Thymus (tissue), 11 donors: Measurements from ENCODE around the gene LMNTD2. TPM values are rescaled to one million over a fixed set of nuclear protein-coding genes. Genes with fewer than 3 reads are reported as not detected.

Experiments used
- DNase-seq, 9 donors: peaks; one replicate each; pipeline ENCODE4 v3.0.0-alpha.2; 2013; ENCODE audit warnings: low spot score in 9 of 9, low read depth in 6 of 9, missing footprints in 1 of 9
- H3K27ac ChIP-seq, 2 donors: one replicate each; pipeline ENCODE4 v1.5.1; 2013; ENCODE audit warnings: control low read depth in 1 of 2, low read depth in 1 of 2, low read length in 1 of 2, mild to moderate bottlenecking in 1 of 2, moderate library complexity in 1 of 2
- H3K27me3 ChIP-seq, 2 donors: one replicate each; pipeline ENCODE4 v1.5.1; 2013; ENCODE audit warnings: low read length in 1 of 2; ENCODE audit not compliant: control insufficient read depth in 2 of 2, insufficient read depth in 1 of 2
- H3K36me3 ChIP-seq, 2 donors: one replicate each; pipeline ENCODE4 v1.5.1; 2013; ENCODE audit warnings: low read length in 1 of 2, mild to moderate bottlenecking in 1 of 2, moderate library complexity in 1 of 2; ENCODE audit not compliant: control insufficient read depth in 2 of 2, insufficient read depth in 2 of 2
- H3K4me1 ChIP-seq, 2 donors: one replicate each; pipeline ENCODE4 v1.5.1; 2013; ENCODE audit warnings: low read length in 2 of 2; ENCODE audit not compliant: control insufficient read depth in 2 of 2, insufficient read depth in 2 of 2
- H3K4me3 ChIP-seq, 2 donors: one replicate each; pipeline ENCODE4 v1.5.1; 2013; ENCODE audit warnings: low read length in 2 of 2, control low read depth in 1 of 2, mild to moderate bottlenecking in 1 of 2
- H3K9me3 ChIP-seq, 2 donors: one replicate each; pipeline ENCODE4 v1.5.1; 2013; ENCODE audit warnings: low read length in 1 of 2, mild to moderate bottlenecking in 1 of 2; ENCODE audit not compliant: control insufficient read depth in 2 of 2, insufficient read depth in 1 of 2
- WGBS: extraction: QIAGEN DNeasy Blood & Tissue Kit; methylation state at CpG from one replicate; pipeline ENCODE4 v1.1.7; 2013; 5-methylcytosine and 5-hydroxymethylcytosine counted together
- polyA plus RNA-seq: library from polyadenylated mRNA; stranded (reverse); fragments of 200-250 nt; gene quantifications from one replicate; pipeline ENCODE4 v1.2.3, GENCODE V29; 2013
- total RNA-seq: library from RNA; stranded (reverse); fragments of 120-200 nt; gene quantifications from one replicate; pipeline ENCODE4 v1.2.4, GENCODE V29; 2013
- donor health status: healthy.

LMNTD2 gene
- total and polyA plus RNA-seq, 2 donors = 1.1 to 5.8 TPM

- Histone ChIP-seq H3K27me3 (no peaks in the 10 kb centered on the region), H3K36me3 (peaks cover 0 to 14% of the 10 kb centered on the region in 2 donors), H3K4me1 (peaks cover 0 to 11% of the 10 kb centered on the region in 2 donors), H3K9me3 (peaks cover 0 to 25% of the 10 kb centered on the region in 2 donors), H3K27ac (peak overlapping the region; percentile 47 to 76), H3K4me3 (no peak overlapping the region)
- 89% methylated on average over 6 of the region's 6 CpGs for WGBS
- DNase-seq = no peak
These were observed 45.4 kb downstream of the LMNTD2 start for GRCh38 chr11:515131-515530.

GRCh38 chr11:514606-515005, 45.9 kb downstream of the LMNTD2 start:
- Histone ChIP-seq H3K9me3 (peaks cover 0 to 25% of the 10 kb centered on the region in 2 donors), H3K27me3 (no peaks in the 10 kb centered on the region), H3K4me3 (no peak overlapping the region), H3K36me3 (peaks cover 5 to 14% of the 10 kb centered on the region in 2 donors), H3K27ac (peak overlapping the region; percentile 47 to 76), H3K4me1 (peaks cover 0 to 11% of the 10 kb centered on the region in 2 donors)
- 94% methylated on average over 10 of the region's 10 CpGs for WGBS
- no peak for DNase-seq

GRCh38 chr11:512761-513595, 47.6 kb downstream of the LMNTD2 start:
- Histone ChIP-seq H3K9me3 (peaks cover 0 to 17% of the 10 kb centered on the region in 2 donors), H3K27ac (no peak overlapping the region), H3K4me3 (no peak overlapping the region), H3K36me3 (peaks cover 9 to 19% of the 10 kb centered on the region in 2 donors), H3K4me1 (peaks cover 0 to 4% of the 10 kb centered on the region in 2 donors), H3K27me3 (no peaks in the 10 kb centered on the region)
- WGBS = 94% methylated on average over 29 of the region's 29 CpGs
- DNase-seq = no peak

- WGBS = 97% methylated on average over 5 of the region's 5 CpGs
- peaks cover 16 to 18% of the 10 kb centered on the region in 2 donors for H3K27me3 ChIP-seq
- no peak overlapping the region for H3K4me3 ChIP-seq
- H3K4me1 ChIP-seq = peaks cover 8 to 21% of the 10 kb centered on the region in 2 donors
- H3K27ac ChIP-seq = no peak overlapping the region
- H3K36me3 ChIP-seq = peaks cover 9 to 19% of the 10 kb centered on the region in 2 donors
- H3K9me3 ChIP-seq = peaks cover 0 to 5% of the 10 kb centered on the region in 2 donors
- no peak for DNase-seq
These were observed 51.6 kb downstream of the LMNTD2 start for GRCh38 chr11:508956-509355.

GRCh38 chr11:507727-508515, 52.6 kb downstream of the LMNTD2 start:
- Histone ChIP-seq H3K27ac (no peak overlapping the region), H3K4me3 (peak overlapping the region; percentile 17 to 99), H3K9me3 (peaks cover 0 to 5% of the 10 kb centered on the region in 2 donors), H3K27me3 (peaks cover 21 to 22% of the 10 kb centered on the region in 2 donors), H3K36me3 (peaks cover 9 to 14% of the 10 kb centered on the region in 2 donors), H3K4me1 (peaks cover 8 to 21% of the 10 kb centered on the region in 2 donors)
- no peak for DNase-seq
- 50% methylated on average over 45 of the region's 45 CpGs for WGBS

GRCh38 chr11:506995-507726, 53.4 kb downstream of the LMNTD2 start, which contains the start of gene RNH1:
Gene RNH1 (minus strand): TSS chr11:507242. CDS start chr11:502162, 5,080 bp downstream.
- Histone ChIP-seq H3K4me1 (peaks cover 8 to 21% of the 10 kb centered on the region in 2 donors), H3K9me3 (peaks cover 0 to 5% of the 10 kb centered on the region in 2 donors), H3K27ac (peak within 1 kb of the TSS; percentile 100), H3K4me3 (peak within 1 kb of the TSS; percentile 83 to 99), H3K36me3 (peaks cover 10% of the 10 kb centered on the region in 2 donors), H3K27me3 (peaks cover 21 to 22% of the 10 kb centered on the region in 2 donors)
- peak; percentile 56 to 94 (median 89) for DNase-seq
- under 1% methylated on average over 93 of the region's 93 CpGs for WGBS

- under 1% methylated on average over 71 of the region's 71 CpGs for WGBS
- H3K27ac ChIP-seq = peak overlapping the region; percentile 100
- peaks cover 8 to 21% of the 10 kb centered on the region in 2 donors for H3K4me1 ChIP-seq
- DNase-seq = peak; percentile 86 to 97 (median 92)
- peaks cover 0 to 5% of the 10 kb centered on the region in 2 donors for H3K9me3 ChIP-seq
- peaks cover 18% of the 10 kb centered on the region in 2 donors for H3K36me3 ChIP-seq
- peaks cover 21 to 22% of the 10 kb centered on the region in 2 donors for H3K27me3 ChIP-seq
- H3K4me3 ChIP-seq = peak overlapping the region; percentile 83 to 99
These were observed 54.1 kb downstream of the LMNTD2 start for GRCh38 chr11:506238-506994.

GRCh38 chr11:504994-505344, 55.6 kb downstream of the LMNTD2 start:
- Histone ChIP-seq H3K27me3 (peaks cover 21 to 22% of the 10 kb centered on the region in 2 donors), H3K4me3 (peak overlapping the region in 1 of 2 donors; percentile 25), H3K27ac (peak overlapping the region in 1 of 2 donors; percentile 31), H3K36me3 (peaks cover 26 to 28% of the 10 kb centered on the region in 2 donors), H3K9me3 (peaks cover 0 to 5% of the 10 kb centered on the region in 2 donors), H3K4me1 (peaks cover 8 to 21% of the 10 kb centered on the region in 2 donors)
- DNase-seq = no peak
- 87% methylated on average over 7 of the region's 7 CpGs for WGBS
